Hematopoietic multipotent progenitor cell treated with erythropoietin and hydrocortisone succinate and interleukin-3 and kit ligand, for 4 days (in vitro differentiated cells): ENCODE results near the gene SLAMF7.
A peak's percentile ranks its signal among the peaks of the same experiment; 100 is the strongest.

ENCODE experiments used
- DNase-seq: peaks from one replicate; pipeline ENCODE4 v3.0.0-alpha.2; 2015

SLAMF7 gene

DNA sequence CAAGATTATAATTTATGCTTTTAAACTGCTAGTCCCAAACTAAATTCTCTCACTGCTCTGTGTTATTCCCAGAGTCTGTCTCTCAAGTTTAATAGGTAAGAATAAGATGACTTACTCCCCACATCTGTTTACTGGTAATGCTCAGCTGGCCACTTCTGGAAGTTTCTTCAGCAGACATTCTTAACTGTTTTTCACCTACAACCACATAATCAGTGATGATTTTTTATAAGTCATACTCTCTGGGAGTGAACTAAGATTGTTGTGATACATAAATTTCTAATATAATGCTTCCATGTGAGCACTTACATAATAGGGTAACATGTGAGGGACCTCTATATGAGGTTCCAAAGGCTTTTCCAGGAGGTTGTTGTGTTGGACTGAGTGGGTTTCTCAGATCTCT lies 8.7 kb downstream of the SLAMF7 start:
- no peak for DNase-seq

DNA sequence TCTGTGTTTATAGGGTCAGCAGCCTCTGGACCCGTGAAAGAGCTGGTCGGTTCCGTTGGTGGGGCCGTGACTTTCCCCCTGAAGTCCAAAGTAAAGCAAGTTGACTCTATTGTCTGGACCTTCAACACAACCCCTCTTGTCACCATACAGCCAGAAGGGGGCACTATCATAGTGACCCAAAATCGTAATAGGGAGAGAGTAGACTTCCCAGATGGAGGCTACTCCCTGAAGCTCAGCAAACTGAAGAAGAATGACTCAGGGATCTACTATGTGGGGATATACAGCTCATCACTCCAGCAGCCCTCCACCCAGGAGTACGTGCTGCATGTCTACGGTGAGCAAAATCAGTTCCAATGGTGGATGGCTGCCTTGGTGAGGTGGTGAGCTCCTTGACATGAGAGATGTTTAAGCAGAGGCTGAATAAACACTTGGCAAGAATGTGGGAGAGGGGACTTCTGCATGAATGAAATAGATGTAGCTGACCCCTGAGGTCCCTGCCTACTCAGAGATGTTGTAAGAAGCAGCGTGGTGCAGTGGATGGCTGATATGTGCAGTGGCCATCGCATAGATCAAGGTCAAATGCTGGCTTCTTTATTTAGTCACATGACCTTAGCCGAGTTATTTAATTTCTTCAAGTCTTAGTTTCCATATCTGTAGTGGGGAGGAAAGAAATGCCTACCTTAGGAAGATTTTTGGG lies 9.3 kb downstream of the SLAMF7 start:
- no peak for DNase-seq

DNA sequence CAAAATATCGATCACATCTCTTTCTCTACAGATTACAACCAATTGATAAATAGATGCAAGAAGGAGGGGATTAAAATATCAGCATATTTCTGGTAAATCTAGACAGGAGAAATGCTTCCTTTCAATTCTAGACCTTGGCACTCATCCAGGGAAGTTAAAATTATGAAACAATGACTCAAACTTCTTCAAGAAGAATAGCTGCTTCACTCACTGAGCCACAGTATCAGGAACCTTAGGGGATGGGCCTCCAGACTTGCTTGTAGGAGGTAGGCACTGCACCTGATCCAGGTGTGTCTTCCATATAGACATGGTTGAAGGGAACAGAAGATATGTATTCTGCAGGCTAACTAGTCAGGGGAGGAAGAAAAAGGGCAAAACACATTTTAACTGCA lies 9.8 kb downstream of the SLAMF7 start:
- DNase-seq = peak; percentile 49

DNA sequence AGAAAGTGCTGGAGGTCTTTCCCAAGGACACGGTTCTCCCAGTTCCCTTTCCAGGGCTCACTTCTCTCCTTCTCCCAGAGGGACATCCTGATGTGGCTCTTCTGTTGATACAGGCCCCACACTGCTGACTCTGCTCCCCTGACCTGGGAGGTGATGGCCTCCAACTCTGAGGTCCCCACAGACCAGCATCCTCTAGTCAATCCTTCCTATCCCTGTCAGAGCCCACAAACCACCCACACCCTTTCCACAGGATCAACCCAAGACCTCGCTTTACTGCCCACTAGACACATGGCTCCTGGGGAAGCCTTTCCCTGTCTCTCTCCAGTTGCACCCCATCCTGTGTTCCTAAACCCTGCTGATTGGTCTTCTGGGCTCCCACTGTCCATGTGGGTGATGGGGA lies 11.6 kb downstream of the SLAMF7 start:
- no peak for DNase-seq

DNA sequence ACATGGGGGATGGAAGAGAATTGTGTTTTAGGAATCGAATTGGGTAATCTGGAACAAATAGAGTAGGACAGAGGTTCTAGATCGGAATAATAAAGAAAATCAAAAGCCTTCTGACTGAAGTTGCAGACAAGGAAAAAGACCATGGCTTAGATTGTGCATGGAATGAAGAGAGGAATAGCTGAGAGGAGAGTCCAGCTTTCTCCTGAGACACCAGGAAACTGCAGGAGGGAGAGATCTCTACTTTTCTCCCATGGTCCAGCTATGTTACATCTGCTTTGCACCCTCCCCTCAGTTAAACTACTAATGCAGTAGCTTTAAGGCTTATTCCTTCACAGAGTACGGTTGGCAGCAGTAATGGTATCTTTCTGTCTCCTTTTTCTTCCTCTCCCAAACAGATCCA lies 13.4 kb downstream of the SLAMF7 start:
- no peak for DNase-seq

DNA sequence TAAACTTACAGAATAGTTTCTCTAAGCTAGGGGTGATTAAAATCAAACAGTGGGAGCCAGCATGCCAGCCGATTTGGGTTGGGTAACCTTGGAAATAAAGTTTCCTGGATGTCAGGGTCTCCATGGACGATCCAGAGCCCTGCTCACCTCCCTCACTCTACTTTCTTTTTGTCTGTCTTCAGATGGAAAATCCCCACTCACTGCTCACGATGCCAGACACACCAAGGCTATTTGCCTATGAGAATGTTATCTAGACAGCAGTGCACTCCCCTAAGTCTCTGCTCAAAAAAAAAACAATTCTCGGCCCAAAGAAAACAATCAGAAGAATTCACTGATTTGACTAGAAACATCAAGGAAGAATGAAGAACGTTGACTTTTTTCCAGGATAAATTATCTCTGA lies 13.9 kb downstream of the SLAMF7 start:
- no peak for DNase-seq

DNA sequence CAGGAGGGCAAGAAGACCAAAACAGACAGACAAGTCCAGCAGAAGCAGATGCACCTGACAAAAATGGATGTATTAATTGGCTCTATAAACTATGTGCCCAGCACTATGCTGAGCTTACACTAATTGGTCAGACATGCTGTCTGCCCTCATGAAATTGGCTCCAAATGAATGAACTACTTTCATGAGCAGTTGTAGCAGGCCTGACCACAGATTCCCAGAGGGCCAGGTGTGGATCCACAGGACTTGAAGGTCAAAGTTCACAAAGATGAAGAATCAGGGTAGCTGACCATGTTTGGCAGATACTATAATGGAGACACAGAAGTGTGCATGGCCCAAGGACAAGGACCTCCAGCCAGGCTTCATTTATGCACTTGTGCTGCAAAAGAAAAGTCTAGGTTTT lies 14.5 kb downstream of the SLAMF7 start:
- no peak for DNase-seq

DNA sequence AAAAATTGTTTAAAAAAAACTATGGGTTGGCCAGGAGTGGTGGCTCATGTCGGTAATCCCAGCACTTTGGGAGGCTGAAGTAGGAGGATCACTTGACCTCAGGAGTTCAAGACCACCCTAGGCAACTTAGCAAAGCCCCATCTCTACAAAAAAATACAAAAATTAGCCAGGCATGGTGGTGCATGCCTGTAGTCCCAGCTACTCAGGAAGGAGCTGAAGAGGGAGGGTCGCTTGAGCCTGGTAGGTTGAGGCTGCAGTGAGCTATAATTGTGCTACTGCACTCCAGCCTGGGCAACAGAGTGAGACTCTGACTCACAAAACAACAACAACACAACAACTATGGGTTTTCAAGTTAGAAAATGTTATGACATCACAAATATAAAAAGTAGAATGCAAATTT lies 16.4 kb downstream of the SLAMF7 start:
- DNase-seq = no peak

DNA sequence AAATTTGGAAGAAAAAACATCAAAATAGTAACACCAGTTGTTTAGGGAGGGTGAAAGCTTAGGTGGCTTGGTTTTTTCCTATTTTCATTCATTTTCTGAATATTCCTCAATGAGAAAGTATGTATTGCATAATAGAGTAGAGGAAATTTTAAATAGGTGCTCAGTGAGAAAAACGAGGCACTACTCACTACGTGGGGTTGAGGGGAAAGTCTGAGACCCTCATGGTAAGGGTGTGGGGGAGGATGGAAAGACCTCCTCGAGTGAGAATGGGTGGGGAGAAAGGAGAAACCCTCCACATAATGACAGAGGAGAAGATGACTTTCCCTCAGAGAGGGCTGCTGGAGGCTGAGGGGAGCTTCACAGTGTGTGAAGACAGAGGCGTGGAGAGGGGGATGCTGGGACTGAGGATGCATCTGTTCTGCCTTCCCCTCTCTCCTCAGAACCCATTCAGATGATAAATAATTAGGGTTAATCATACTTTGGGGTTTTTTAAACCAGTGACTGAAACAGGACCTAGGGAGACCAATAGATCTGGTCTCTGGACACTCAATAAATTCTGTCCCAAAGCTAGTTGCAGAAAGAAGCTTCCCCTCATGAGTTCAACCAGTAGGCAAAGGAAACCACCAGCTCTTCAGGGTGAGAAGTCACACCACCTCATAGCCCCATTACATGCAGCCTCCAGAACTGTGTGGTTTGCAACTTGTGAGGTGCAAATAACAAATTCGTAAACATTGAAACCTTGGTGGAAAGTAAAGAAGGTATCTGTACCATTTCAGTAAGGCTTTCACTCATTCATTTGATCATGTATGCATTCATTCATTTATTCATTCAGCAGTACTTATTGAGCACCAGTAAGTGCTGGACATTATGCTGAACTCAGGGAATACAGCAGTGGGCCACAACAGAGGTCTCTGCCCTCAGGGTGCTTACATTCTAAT lies 17.1 kb downstream of the SLAMF7 start:
- DNase-seq = no peak

DNA sequence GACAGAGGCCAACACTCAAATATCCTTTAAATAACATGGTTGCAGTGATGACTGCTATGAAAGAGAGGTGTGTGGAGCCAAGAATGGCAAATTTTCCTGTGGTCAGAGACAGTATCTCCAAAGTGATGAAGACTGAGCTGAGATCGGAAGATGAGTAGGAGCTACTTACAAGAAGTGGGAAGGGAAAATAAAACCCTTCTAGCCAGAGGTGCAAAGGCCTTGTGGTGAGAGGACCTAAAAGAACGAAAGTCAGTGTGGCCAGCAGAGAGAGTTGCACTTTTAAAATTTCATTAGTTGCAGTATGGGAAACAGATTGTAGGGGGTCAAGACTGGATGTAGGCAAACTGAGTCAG lies 17.8 kb downstream of the SLAMF7 start:
- no peak for DNase-seq

DNA sequence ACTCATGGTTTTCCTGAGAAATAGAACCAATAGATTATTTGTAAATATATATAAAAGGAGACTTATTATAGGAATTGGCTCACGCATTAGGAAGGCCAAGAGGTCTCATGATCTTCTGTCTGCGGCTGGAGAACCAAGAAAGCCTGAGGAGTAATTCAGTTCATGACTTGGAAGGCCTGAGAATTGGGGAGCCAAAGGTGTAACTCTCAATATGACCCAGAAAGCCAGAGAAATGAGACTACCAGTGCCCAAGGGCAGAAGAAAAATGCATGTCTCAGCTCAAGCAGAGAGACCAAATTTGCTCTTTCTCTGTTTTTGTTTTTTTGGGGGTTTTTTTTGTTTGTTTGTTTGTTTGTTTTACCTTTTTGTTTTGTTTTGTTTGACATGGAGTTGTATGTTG lies 19.5 kb downstream of the SLAMF7 start:
- DNase-seq = no peak

DNA sequence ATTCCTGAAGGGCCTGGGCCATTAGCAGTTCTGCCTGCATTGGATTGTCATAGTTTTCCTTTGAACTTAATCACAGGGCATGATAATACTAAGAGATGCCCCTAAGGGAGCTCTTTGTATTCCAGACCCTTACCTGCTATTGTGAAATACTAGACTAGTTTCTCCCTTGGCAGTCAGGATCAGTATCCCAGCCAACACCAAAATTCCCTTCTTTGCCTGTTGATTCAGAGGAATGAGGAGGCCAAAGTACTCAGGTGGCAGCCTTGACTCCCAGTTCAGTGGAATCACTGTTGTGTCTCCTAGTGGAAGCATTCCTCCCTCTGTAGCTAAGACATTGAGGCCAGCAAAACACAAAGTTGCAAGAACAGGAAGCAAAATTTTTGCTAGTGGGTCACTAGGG lies 20.7 kb downstream of the SLAMF7 start:
- no peak for DNase-seq

DNA sequence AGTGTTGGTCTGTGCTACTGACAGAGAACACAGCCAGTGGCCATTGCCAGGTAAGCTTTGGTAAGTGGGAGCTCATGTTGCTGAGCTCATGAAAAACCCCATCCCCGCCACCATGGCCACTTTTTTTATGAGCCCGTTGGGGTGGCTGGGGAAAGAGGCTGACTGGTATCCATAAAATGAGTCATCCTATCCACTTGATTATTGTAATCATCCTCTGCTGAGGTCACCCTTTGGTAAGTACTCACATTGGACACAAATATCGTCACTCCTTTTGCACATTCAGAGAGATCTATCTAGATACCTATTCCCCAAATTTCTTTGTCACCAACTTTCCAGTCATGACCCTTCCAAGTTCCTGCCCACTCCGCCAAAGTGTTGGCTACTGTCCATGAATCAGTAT lies 22.0 kb downstream of the SLAMF7 start:
- DNase-seq = no peak

DNA sequence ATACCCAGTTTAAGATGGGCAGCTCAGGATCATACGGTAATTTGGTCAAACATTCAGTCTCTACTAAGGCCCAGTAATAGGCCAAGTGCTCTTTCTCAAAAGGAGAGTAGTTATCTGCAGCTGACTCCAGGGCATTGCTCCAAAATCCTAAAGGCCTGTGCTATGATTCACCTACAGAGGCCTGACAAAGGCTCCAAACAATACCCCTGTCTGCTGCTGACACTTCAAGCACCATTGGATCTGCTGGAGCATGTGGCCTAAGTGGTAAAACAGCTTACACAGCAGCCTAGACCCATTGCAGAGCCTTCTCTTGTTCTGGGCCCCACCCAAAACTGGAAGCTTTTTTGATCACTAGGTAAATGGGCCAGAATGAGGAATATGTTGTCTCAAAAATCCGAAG lies 22.8 kb downstream of the SLAMF7 start:
- no peak for DNase-seq

DNA sequence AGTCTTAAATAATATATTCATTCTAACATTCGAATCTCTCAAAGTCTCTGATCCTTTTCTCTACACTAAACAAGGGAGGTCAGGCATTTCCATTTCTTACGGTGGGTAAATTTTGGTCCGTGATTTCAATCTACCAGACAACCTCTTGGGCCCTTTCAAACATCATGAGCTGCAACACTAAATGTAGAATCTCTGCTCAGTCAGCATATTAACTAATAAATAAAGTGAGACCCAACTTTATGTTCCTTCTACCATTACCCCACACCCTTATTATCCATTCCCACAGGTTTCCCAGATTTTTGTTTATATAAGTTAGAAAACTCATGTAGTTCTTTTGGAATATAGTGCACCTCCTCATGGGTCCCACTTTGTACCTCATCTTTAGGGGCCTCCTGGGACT lies 24.9 kb downstream of the SLAMF7 start:
- DNase-seq = no peak

DNA sequence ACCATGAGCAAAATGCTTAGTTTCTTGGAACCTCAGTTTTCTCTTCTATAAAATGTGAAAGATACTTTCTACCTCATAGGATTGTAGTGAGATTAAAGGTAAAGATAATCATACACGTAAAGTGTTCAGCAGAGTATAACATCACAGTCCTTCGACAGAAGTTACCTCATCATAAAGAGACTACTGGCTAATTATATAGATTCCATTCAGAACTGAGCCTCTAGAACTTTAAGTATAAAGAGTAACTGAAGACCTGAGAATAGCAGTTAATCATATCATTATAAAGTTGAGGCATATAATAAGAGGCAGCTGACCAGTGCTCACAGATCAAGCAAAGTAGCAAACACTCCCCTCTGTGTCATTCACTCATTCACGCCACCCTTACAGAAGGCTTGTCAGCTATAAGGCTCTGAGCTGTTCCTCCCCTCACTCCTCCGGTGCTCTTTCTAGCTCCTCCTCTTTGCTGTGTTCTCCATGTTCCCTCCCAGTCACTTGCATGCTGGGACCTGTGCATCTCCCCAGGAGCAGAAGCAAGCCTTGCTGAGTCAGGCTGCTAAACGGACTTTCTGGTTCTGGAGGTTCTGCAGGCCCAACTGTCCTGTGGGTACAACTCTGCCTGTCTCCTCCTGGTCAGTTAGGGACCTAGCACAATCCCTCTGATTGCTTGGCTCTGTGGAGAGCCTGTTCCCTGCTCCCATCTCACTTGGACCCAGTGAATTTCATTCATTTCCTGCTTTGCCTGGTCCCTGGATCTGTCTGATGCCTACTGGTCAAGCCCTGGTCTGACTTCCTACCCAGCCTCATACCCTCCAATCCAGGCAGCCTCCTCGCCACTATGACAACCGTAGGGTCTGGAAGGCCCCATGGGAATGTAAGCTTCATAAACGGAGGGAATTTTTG lies 28.6 kb downstream of the SLAMF7 start:
- no peak for DNase-seq

DNA sequence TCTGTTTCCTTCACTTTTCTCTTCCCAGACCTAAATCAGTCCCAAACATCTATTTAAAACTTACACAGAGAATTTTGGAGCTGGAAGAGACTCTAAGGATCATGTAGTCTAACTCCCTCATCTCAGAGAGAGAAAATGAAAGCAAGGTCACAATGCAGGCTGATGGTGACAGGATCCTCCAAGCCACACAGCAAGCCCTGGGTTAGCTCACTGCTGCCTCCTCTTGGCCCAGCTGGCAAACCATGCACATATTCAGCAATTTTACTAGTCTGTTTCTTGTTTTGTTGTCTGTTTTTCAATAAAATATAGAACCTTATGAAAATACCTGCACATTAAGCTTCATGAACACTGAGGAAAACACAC lies 29.2 kb downstream of the SLAMF7 start:
- peak; percentile 80 for DNase-seq

DNA sequence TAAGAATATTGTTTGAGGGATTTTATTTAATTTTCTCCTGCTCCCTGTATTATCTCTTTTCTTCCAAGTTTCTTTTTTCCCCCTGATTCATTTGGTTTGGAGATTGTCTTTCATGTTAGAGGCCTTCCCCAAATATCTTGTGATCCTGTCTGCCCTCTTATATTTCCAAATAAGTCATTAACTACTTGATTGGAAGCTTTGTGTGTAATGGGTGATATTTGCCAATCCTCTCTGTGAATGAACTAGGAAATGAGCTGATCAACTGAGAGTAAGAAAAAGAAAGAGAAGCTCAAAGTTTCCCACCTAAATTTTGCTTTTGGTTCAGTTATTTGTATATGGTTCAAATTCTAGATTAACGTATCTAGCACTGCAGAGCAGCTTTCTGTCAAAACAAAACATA lies 33.3 kb downstream of the SLAMF7 start:
- DNase-seq = no peak

DNA sequence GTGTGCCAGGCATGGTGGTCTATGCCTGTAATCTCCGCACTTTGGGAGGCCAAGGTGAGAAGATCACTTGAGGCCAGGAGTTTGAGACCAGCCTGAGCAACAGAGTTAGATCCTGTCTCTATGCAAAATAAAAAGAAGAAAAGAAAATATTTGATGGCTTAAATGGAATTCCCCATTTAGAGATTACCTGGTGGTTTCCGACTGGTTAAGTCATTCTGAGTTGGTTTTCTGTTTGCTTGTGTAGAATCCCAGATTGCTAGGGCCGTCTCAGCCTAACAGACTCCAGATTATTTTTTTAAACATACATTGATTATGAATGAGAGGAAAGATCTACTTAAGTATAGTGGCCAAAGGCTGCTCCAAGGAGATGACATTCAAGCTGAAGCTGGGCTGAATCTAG lies 34.0 kb downstream of the SLAMF7 start:
- no peak for DNase-seq

DNA sequence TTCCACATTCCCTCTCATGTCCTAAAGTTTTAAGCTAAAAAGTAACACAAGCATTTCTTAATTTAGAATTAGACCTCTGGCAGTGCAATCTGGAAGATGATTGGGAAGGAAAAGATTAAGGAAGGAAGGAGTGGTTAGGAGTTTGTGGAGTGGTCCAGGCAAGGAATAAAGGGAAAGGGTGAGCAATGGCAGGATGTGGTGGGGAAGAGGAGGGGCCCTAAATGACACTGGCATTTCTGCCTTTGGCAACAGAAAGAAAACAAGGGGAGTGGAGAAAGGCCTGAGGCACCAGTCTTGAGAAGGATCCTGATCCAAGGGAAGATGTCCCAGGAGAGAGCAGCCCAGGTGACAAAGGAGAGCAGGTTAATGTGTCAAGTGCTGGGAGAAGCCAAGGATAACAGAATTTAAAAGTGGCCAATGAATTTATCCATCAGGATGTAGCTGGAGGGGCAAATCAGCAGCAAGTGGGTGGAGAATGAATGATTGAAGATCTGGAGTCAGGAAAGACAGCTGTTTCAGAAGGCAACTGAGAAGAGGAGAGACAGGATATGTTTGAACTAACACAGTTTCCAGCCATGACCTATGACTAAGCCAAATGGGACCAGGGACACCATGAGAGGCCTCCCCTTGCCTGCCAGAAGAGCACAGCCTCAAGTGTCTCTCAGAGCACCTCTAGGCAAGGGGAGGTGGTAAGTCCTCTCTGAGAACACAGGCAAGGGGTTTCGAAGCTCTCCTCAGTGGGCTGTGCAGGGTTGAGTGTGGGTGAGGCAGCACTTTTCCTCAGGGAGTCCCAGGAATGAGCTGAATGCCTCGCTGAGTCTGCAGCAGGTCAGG lies 36.1 kb downstream of the SLAMF7 start:
- no peak for DNase-seq

DNA sequence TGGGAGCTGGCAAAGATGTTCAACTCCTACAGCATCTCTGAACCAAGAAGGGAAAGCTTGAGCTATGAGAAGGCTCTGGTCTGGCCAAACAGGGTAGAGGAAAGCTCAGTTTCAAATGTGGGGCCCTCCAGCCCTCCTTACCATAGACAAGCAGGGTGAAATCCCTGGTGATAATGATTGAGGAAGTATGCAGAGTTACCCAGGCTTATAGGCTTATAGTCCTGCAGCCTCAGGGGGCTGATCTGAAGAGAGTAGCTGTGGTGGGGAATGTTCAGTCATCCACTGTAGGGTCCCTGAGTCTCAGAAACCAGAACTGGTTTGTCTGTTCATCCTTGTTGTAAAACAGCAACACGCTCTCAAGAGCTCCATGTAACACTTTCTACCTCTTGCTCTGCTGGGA lies 37.1 kb downstream of the SLAMF7 start:
- peak; percentile 36 for DNase-seq

DNA sequence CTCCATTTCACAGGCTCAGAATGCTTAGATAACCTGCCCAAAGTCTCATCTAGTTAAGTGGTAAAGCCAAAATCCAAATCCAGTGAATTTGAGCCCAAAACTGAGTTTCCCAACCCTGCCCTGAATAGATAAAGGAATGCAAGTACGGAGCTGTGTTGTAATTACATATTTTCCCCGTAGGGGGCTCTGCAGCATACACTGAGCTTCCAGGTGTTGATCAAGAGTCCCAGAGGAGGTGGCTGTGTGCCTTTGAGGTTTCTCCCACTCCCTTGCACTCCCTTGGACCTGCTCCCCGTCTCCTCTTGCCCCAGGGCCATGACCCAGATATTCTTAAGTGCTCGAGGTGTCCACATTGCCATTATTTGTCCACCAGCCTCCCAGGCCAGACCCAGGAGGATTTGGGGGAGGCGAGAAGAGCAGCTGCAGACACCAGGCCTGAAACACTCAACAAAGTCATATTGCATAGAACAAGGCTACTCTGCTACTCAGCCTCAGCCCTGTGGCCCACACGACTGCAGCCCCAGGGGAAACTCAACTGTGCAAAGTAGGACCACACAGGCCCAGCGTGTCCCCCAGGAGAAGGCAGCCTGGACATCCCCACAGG lies 38.5 kb downstream of the SLAMF7 start:
- peak; percentile 68 for DNase-seq
